ENCODE results near the gene OR2F2. TPM values are rescaled to one million over a fixed set of nuclear protein-coding genes. Genes with fewer than 3 reads are reported as not detected.

Gene OR2F2
- total RNA-seq (not detected), total RNA-seq (0 reads per million in 2 donors)

GRCh38 chr7:143934526-143935325 lies at the start of gene OR2F2:
Gene OR2F2, plus strand, starts transcription at chr7:143935233. Its CDS starts 0 bp downstream, at chr7:143935233.
- DNase-seq (no peak), ATAC-seq (no peak)
- Mint-ChIP-seq H3K4me1 (no peaks in the 10 kb centered on the region), H3K27me3 (peaks cover 11% of the 10 kb centered on the region), H3K36me3 (ENCODE audit: low read depth) (no peaks in the 10 kb centered on the region), H3K27ac (no peak within 1 kb of the TSS), H3K4me3 (no peak within 1 kb of the TSS)
- H3K9me3 ChIP-seq (ENCODE audit: control insufficient read depth, low read length, poor library complexity, severe bottlenecking) = peaks cover 3% of the 10 kb centered on the region

GRCh38 chr7:143885951-143886350 lies 49.1 kb upstream of the OR2F2 start:
- H3K4me3 Mint-ChIP-seq = no peak overlapping the region
- ATAC-seq (no peak), DNase-seq (no peak)
- H3K36me3 Mint-ChIP-seq (ENCODE audit: low read depth) = peaks cover 5% of the 10 kb centered on the region
- no peak overlapping the region for H3K27ac Mint-ChIP-seq
- H3K4me1 Mint-ChIP-seq = peaks cover 18% of the 10 kb centered on the region
- H3K27me3 Mint-ChIP-seq = peaks cover 27% of the 10 kb centered on the region
- no peaks in the 10 kb centered on the region for H3K9me3 ChIP-seq (ENCODE audit: control insufficient read depth, low read length, poor library complexity, severe bottlenecking)

GRCh38 chr7:143886826-143887477 lies 48.1 kb upstream of the OR2F2 start:
- DNase-seq (no peak), ATAC-seq (no peak)
- H3K27me3 Mint-ChIP-seq = peaks cover 23% of the 10 kb centered on the region
- H3K36me3 Mint-ChIP-seq (ENCODE audit: low read depth) = peaks cover 5% of the 10 kb centered on the region
- no peaks in the 10 kb centered on the region for H3K9me3 ChIP-seq (ENCODE audit: control insufficient read depth, low read length, poor library complexity, severe bottlenecking)
- peaks cover 19% of the 10 kb centered on the region for H3K4me1 Mint-ChIP-seq
- H3K4me3 Mint-ChIP-seq = no peak overlapping the region
- no peak overlapping the region for H3K27ac Mint-ChIP-seq

GRCh38 chr7:143889068-143889467 lies 46.0 kb upstream of the OR2F2 start:
- Mint-ChIP-seq H3K36me3 (ENCODE audit: low read depth) (peaks cover 3% of the 10 kb centered on the region), H3K4me1 (peaks cover 14% of the 10 kb centered on the region), H3K4me3 (no peak overlapping the region), H3K27me3 (peaks cover 13% of the 10 kb centered on the region), H3K27ac (no peak overlapping the region)
- DNase-seq (no peak), ATAC-seq (no peak)
- H3K9me3 ChIP-seq (ENCODE audit: control insufficient read depth, low read length, poor library complexity, severe bottlenecking) = peaks cover 2% of the 10 kb centered on the region

- Mint-ChIP-seq H3K27me3 (peaks cover 11% of the 10 kb centered on the region), H3K4me3 (no peak overlapping the region)
Observed at GRCh38 chr7:143890558-143890957, 44.5 kb upstream of the OR2F2 start.

GRCh38 chr7:143891457-143891856 lies 43.6 kb upstream of the OR2F2 start:
- no peak for ATAC-seq
- DNase-seq = no peak
- Mint-ChIP-seq H3K4me3 (no peak overlapping the region), H3K27me3 (peaks cover 11% of the 10 kb centered on the region), H3K4me1 (peaks cover 13% of the 10 kb centered on the region), H3K27ac (no peak overlapping the region), H3K36me3 (ENCODE audit: low read depth) (peaks cover 3% of the 10 kb centered on the region)
- H3K9me3 ChIP-seq (ENCODE audit: control insufficient read depth, low read length, poor library complexity, severe bottlenecking) = peaks cover 2% of the 10 kb centered on the region

More at GRCh38 chr7:143890558-143890957, 44.5 kb upstream of the OR2F2 start:
- Mint-ChIP-seq H3K27ac (no peak overlapping the region), H3K36me3 (ENCODE audit: low read depth) (peaks cover 3% of the 10 kb centered on the region), H3K4me1 (peaks cover 13% of the 10 kb centered on the region)
- ATAC-seq = no peak
- peaks cover 2% of the 10 kb centered on the region for H3K9me3 ChIP-seq (ENCODE audit: control insufficient read depth, low read length, poor library complexity, severe bottlenecking)
- no peak for DNase-seq

GRCh38 chr7:143892527-143893300 lies 42.3 kb upstream of the OR2F2 start:
- H3K4me3 Mint-ChIP-seq = no peak overlapping the region
- H3K27ac Mint-ChIP-seq = no peak overlapping the region
- H3K27me3 Mint-ChIP-seq = no peaks in the 10 kb centered on the region
- no peak for DNase-seq
- H3K9me3 ChIP-seq (ENCODE audit: control insufficient read depth, low read length, poor library complexity, severe bottlenecking) = peaks cover 2% of the 10 kb centered on the region
- H3K4me1 Mint-ChIP-seq = peaks cover 11% of the 10 kb centered on the region
- no peaks in the 10 kb centered on the region for H3K36me3 Mint-ChIP-seq (ENCODE audit: low read depth)
- ATAC-seq = peak; percentile 95

GRCh38 chr7:143896667-143897066 lies 38.4 kb upstream of the OR2F2 start:
- Mint-ChIP-seq H3K27me3 (no peaks in the 10 kb centered on the region), H3K36me3 (ENCODE audit: low read depth) (no peaks in the 10 kb centered on the region), H3K4me1 (peaks cover 27% of the 10 kb centered on the region), H3K27ac (no peak overlapping the region), H3K4me3 (no peak overlapping the region)
- peaks cover 2% of the 10 kb centered on the region for H3K9me3 ChIP-seq (ENCODE audit: control insufficient read depth, low read length, poor library complexity, severe bottlenecking)
- DNase-seq = no peak
- ATAC-seq = no peak

- Mint-ChIP-seq H3K27me3 (no peaks in the 10 kb centered on the region), H3K36me3 (ENCODE audit: low read depth) (no peaks in the 10 kb centered on the region), H3K4me1 (peaks cover 29% of the 10 kb centered on the region), H3K4me3 (no peak overlapping the region), H3K27ac (no peak overlapping the region)
- DNase-seq = no peak
- no peak for ATAC-seq
- no peaks in the 10 kb centered on the region for H3K9me3 ChIP-seq (ENCODE audit: control insufficient read depth, low read length, poor library complexity, severe bottlenecking)
Observed at GRCh38 chr7:143898810-143899209, 36.2 kb upstream of the OR2F2 start.

- H3K4me1 Mint-ChIP-seq = peaks cover 29% of the 10 kb centered on the region
- no peaks in the 10 kb centered on the region for H3K27me3 Mint-ChIP-seq
- ATAC-seq (no peak), DNase-seq (no peak)
- no peaks in the 10 kb centered on the region for H3K36me3 Mint-ChIP-seq (ENCODE audit: low read depth)
- no peak overlapping the region for H3K4me3 Mint-ChIP-seq
- no peaks in the 10 kb centered on the region for H3K9me3 ChIP-seq (ENCODE audit: control insufficient read depth, low read length, poor library complexity, severe bottlenecking)
- H3K27ac Mint-ChIP-seq = peak overlapping the region; percentile 54
Observed at GRCh38 chr7:143900230-143900766, 34.7 kb upstream of the OR2F2 start.

GRCh38 chr7:143901332-143901667 lies 33.7 kb upstream of the OR2F2 start:
- no peak for DNase-seq
- H3K4me3 Mint-ChIP-seq = peak overlapping the region; percentile 95
- peak overlapping the region; percentile 83 for H3K27ac Mint-ChIP-seq
- no peaks in the 10 kb centered on the region for H3K36me3 Mint-ChIP-seq (ENCODE audit: low read depth)
- ATAC-seq = no peak
- no peaks in the 10 kb centered on the region for H3K27me3 Mint-ChIP-seq
- peaks cover 30% of the 10 kb centered on the region for H3K4me1 Mint-ChIP-seq
- H3K9me3 ChIP-seq (ENCODE audit: control insufficient read depth, low read length, poor library complexity, severe bottlenecking) = no peaks in the 10 kb centered on the region

- Mint-ChIP-seq H3K4me3 (peak within 1 kb of the TSS; percentile 95), H3K4me1 (peaks cover 30% of the 10 kb centered on the region), H3K27me3 (no peaks in the 10 kb centered on the region), H3K27ac (peak within 1 kb of the TSS; percentile 83), H3K36me3 (ENCODE audit: low read depth) (no peaks in the 10 kb centered on the region)
- H3K9me3 ChIP-seq (ENCODE audit: control insufficient read depth, low read length, poor library complexity, severe bottlenecking) = no peaks in the 10 kb centered on the region
- peak; percentile 96 for ATAC-seq
- peak; percentile 73 to 85 (median 84) for DNase-seq
Observed at GRCh38 chr7:143901668-143902331, 33.2 kb upstream of the OR2F2 start, which contains the start of gene TCAF1. Gene TCAF1, minus strand, starts transcription at chr7:143902176. Its CDS starts 25,568 bp downstream, at chr7:143876608.

All from T-helper 17 cell (primary cell).